Neuronal stem cell (in vitro differentiated cells): ENCODE data around the gene INVS.
"Not testable (repeated sequence)": the region's sequence is repeated elsewhere in the genome, so short reads cannot be mapped to it uniquely, and the experiment has no call there.

ENCODE experiments used
- DNase-seq: peaks from one replicate; pipeline ENCODE4 v3.0.0-alpha.2; 2013; ENCODE audit warnings: low spot score
- H2AFZ ChIP-seq: one replicate; pipeline ENCODE4 v1.6.1; 2013; ENCODE audit warnings: mild to moderate bottlenecking, low read length, inconsistent platforms
- H2AK5ac ChIP-seq: 2 replicates; pipeline ENCODE4 v1.6.1; 2013; ENCODE audit warnings: low read depth, mild to moderate bottlenecking, inconsistent platforms, low read length, moderate library complexity, mixed read lengths
- H2BK120ac ChIP-seq: 2 replicates; pipeline ENCODE4 v1.6.1; 2013; ENCODE audit warnings: low read depth, mild to moderate bottlenecking, inconsistent platforms, low read length, moderate library complexity, mixed read lengths
- H2BK12ac ChIP-seq: one replicate; pipeline ENCODE4 v1.6.1; 2013; ENCODE audit warnings: low read length, inconsistent platforms
- H2BK15ac ChIP-seq: 2 replicates; pipeline ENCODE4 v1.6.1; 2013; ENCODE audit warnings: mild to moderate bottlenecking, low read length, inconsistent platforms, mixed read lengths
- H2BK5ac ChIP-seq: one replicate; pipeline ENCODE4 v1.6.1; 2013; ENCODE audit warnings: inconsistent platforms, mild to moderate bottlenecking, low read length, moderate library complexity
- H3K14ac ChIP-seq: one replicate; pipeline ENCODE4 v1.6.1; 2013; ENCODE audit warnings: low read length, inconsistent platforms
- H3K18ac ChIP-seq: 2 replicates; pipeline ENCODE4 v1.6.1; 2013; ENCODE audit warnings: low read length, inconsistent platforms
- H3K23ac ChIP-seq: 2 replicates; pipeline ENCODE4 v1.6.1; 2013; ENCODE audit warnings: low read depth, mild to moderate bottlenecking, mixed read lengths, low read length, inconsistent platforms; ENCODE audit not compliant: poor library complexity
- H3K27ac ChIP-seq: replicated peaks from 3 replicates; pipeline ENCODE4 v1.5.1; 2013; ENCODE audit warnings: low read length, inconsistent platforms
- H3K27me3 ChIP-seq, 3 experiments: 2 replicates each; pipeline ENCODE4 v1.6.1; 2013; ENCODE audit warnings: low read length in 3 of 3, mild to moderate bottlenecking in 2 of 3, inconsistent platforms in 1 of 3, low read depth in 1 of 3, mixed read lengths in 1 of 3, moderate library complexity in 1 of 3; ENCODE audit not compliant: control insufficient read depth in 3 of 3, insufficient read depth in 3 of 3
- H3K36me3 ChIP-seq, 2 donors: replicated peaks in 1 of 2; 2 replicates each; pipeline ENCODE4 v1.6.1; 2013; ENCODE audit warnings: low read length in 2 of 2; ENCODE audit not compliant: control insufficient read depth in 2 of 2, insufficient read depth in 2 of 2
- H3K4ac ChIP-seq: 2 replicates; pipeline ENCODE4 v1.6.1; 2013; ENCODE audit warnings: inconsistent platforms, mild to moderate bottlenecking, low read length, moderate library complexity
- H3K4me1 ChIP-seq, 2 donors: 1 replicate in 1 of 2; 2 replicates in 1 of 2; pipeline ENCODE4 v1.6.1; 2013; ENCODE audit warnings: low read length in 2 of 2, low read depth in 1 of 2; ENCODE audit not compliant: control insufficient read depth in 2 of 2, insufficient read depth in 1 of 2
- H3K4me2 ChIP-seq: one replicate; pipeline ENCODE4 v1.6.1; 2013; ENCODE audit warnings: mild to moderate bottlenecking, low read length, inconsistent platforms; ENCODE audit not compliant: insufficient read depth, poor library complexity, severe bottlenecking
- H3K4me3 ChIP-seq, 2 donors: 2 replicates each; pipeline ENCODE4 v1.5.1; 2013; ENCODE audit warnings: low read length in 2 of 2, mild to moderate bottlenecking in 2 of 2, inconsistent platforms in 1 of 2, moderate library complexity in 1 of 2
- H3K79me1 ChIP-seq: one replicate; pipeline ENCODE4 v1.6.1; 2013; ENCODE audit warnings: low read depth, mild to moderate bottlenecking, inconsistent platforms, low read length, moderate library complexity
- H3K9ac ChIP-seq: one replicate; pipeline ENCODE4 v1.6.1; 2013; ENCODE audit warnings: mild to moderate bottlenecking, low read depth, low read length, inconsistent platforms; ENCODE audit not compliant: poor library complexity
- H3K9me3 ChIP-seq, 2 donors: replicated peaks in 1 of 2; 2 replicates each; pipeline versions ENCODE3 to v1.6.1; 2013; ENCODE audit warnings: low read length in 2 of 2, mild to moderate bottlenecking in 2 of 2, inconsistent platforms in 1 of 2, low read depth in 1 of 2, mixed read lengths in 1 of 2, moderate library complexity in 1 of 2; ENCODE audit not compliant: control insufficient read depth in 2 of 2, insufficient read depth in 1 of 2
- H4K8ac ChIP-seq: one replicate; pipeline ENCODE4 v1.6.1; 2013; ENCODE audit warnings: low read depth, mild to moderate bottlenecking, inconsistent platforms, low read length, moderate library complexity
- H4K91ac ChIP-seq: one replicate; pipeline ENCODE4 v1.6.1; 2013; ENCODE audit warnings: low read length, low read depth, mild to moderate bottlenecking, inconsistent platforms; ENCODE audit not compliant: poor library complexity
- WGBS, 2 donors: extraction: QIAGEN DNeasy Blood & Tissue Kit; methylation state at CpG; one replicate each; pipeline ENCODE4 v1.1.7; 2013; ENCODE audit warnings: missing lambda C conversion rate in 2 of 2, mixed read lengths in 1 of 2; ENCODE audit not compliant: insufficient read length in 2 of 2, insufficient replicate concordance in 1 of 2; ENCODE audit errors: extremely low coverage in 2 of 2; 5-methylcytosine and 5-hydroxymethylcytosine counted together

INVS gene

GRCh38 chr9:100074093-100074492 lies 24.9 kb upstream of the INVS start:
- Histone ChIP-seq H3K4me1 (peaks cover 0 to 1% of the 10 kb centered on the region in 2 donors), H2BK120ac (no peak overlapping the region), H3K18ac (no peak overlapping the region), H3K4ac (no peak overlapping the region), H3K79me1 (no peaks in the 10 kb centered on the region), H3K27me3 (no peaks in the 10 kb centered on the region), H2AFZ (no peak overlapping the region), H2BK12ac (no peak overlapping the region), H2BK15ac (no peak overlapping the region), H3K27ac (no peak overlapping the region), H3K23ac (no peak overlapping the region), H2AK5ac (no peak overlapping the region), H3K14ac (no peak overlapping the region), H3K4me3 (no peak overlapping the region), H3K36me3 (no peaks in the 10 kb centered on the region), H3K9me3 (no peaks in the 10 kb centered on the region), H2BK5ac (no peak overlapping the region), H3K9ac (no peak overlapping the region), H3K4me2 (no peak overlapping the region), H4K91ac (no peak overlapping the region), H4K8ac (no peak overlapping the region)
- DNase-seq: no peak
- no CpG with 5 or more reads among the region's 6 CpGs for WGBS, 2 donors

- H2BK120ac ChIP-seq: no peak overlapping the region
- no CpG with 5 or more reads among the region's 6 CpGs for WGBS, 2 donors
- no peak for DNase-seq
- H3K79me1 ChIP-seq: no peaks in the 10 kb centered on the region
- H3K9me3 ChIP-seq: no peaks in the 10 kb centered on the region
- H3K4me3 ChIP-seq: no peak overlapping the region
- H2BK12ac ChIP-seq: no peak overlapping the region
- no peak overlapping the region for H3K9ac ChIP-seq
- no peak overlapping the region for H4K91ac ChIP-seq
- H3K4ac ChIP-seq: no peak overlapping the region
- H3K14ac ChIP-seq: no peak overlapping the region
- no peak overlapping the region for H3K18ac ChIP-seq
- no peak overlapping the region for H2BK15ac ChIP-seq
- no peak overlapping the region for H2BK5ac ChIP-seq
- H3K36me3 ChIP-seq: no peaks in the 10 kb centered on the region
- no peak overlapping the region for H3K27ac ChIP-seq
- no peak overlapping the region for H2AK5ac ChIP-seq
- no peaks in the 10 kb centered on the region for H3K27me3 ChIP-seq
- no peak overlapping the region for H2AFZ ChIP-seq
- H3K4me1 ChIP-seq: peaks cover 0 to 2% of the 10 kb centered on the region in 2 donors
- no peak overlapping the region for H4K8ac ChIP-seq
- no peak overlapping the region for H3K23ac ChIP-seq
- no peak overlapping the region for H3K4me2 ChIP-seq
These were observed 24.1 kb upstream of the INVS start for GRCh38 chr9:100074989-100075388.

DNA sequence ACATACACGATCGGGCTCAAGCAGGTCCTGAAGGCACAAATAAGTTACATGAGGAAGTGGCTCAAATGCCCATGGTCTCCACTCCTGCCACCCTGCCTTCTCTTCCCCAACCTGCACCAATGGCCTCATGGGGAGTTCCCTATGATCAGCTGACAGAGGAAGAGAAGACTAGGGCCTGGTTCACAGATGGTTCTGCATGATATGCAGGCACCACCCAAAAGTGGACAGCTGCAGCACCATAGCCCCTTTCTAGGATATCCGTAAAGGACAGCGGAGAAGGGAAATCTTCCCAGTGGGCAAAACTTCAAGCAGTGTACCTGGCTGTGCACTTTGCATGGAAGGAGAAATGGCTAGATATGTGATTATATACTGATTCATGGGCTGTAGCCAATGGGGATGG lies 22.8 kb upstream of the INVS start:
- not testable (repeated sequence) for H2BK15ac ChIP-seq, H3K9ac ChIP-seq, H3K79me1 ChIP-seq, H2AFZ ChIP-seq, H2BK120ac ChIP-seq, DNase-seq, H3K4me1 ChIP-seq, H4K8ac ChIP-seq, H4K91ac ChIP-seq, H2BK12ac ChIP-seq, H3K27me3 ChIP-seq, H3K36me3 ChIP-seq, H3K4me2 ChIP-seq, H2AK5ac ChIP-seq, H3K14ac ChIP-seq, H3K4ac ChIP-seq, H3K18ac ChIP-seq, H3K9me3 ChIP-seq, H3K23ac ChIP-seq, H3K4me3 ChIP-seq, H3K27ac ChIP-seq, H2BK5ac ChIP-seq
- no CpG with 5 or more reads among the region's 4 CpGs for WGBS, 2 donors

GRCh38 chr9:100082782-100083181 lies 16.3 kb upstream of the INVS start:
- Histone ChIP-seq H3K4ac (no peak overlapping the region), H3K14ac (no peak overlapping the region), H3K27me3 (no peaks in the 10 kb centered on the region), H3K18ac (no peak overlapping the region), H3K9me3 (no peaks in the 10 kb centered on the region), H3K4me3 (no peak overlapping the region), H4K8ac (no peak overlapping the region), H2AFZ (no peak overlapping the region), H2BK15ac (no peak overlapping the region), H3K23ac (no peak overlapping the region), H3K36me3 (no peaks in the 10 kb centered on the region), H2BK12ac (no peak overlapping the region), H3K4me1 (peaks cover 2 to 5% of the 10 kb centered on the region in 2 donors), H2AK5ac (no peak overlapping the region), H3K4me2 (no peak overlapping the region), H3K79me1 (no peaks in the 10 kb centered on the region), H2BK5ac (no peak overlapping the region), H2BK120ac (no peak overlapping the region), H3K27ac (no peak overlapping the region), H4K91ac (no peak overlapping the region), H3K9ac (no peak overlapping the region)
- DNase-seq: no peak
